A549 (cell line): ENCODE measurements around the gene TSSK3. TPM values are rescaled to one million over a fixed set of nuclear protein-coding genes. Genes with fewer than 3 reads are reported as not detected.

Source experiments
- ATAC-seq, 2 experiments: fragments of 200-7000 bp in 1 of 2; fragments of >200 bp in 1 of 2; cut with Nextera tagmentation in 1 of 2; cut with Tn5 transposase in 1 of 2; 3 replicates each; pipeline versions ENCODE4 v1.8.0 to v1.9.1; 2018 to 2020; ENCODE audit warnings: mild to moderate bottlenecking in 1 of 2, moderate library complexity in 1 of 2
- CTCF ChIA-PET: fragments of 300-600 bp; sonication (Branson Sonifier 250); formaldehyde crosslinking; extraction: SDS; loops from one replicate; lab custom pipeline; 2021; ENCODE audit warnings: antibody characterized with exemption, inconsistent platforms; lab: Yijun Ruan, JAX
- POLR2A ChIA-PET: fragments of 350-600 bp; formaldehyde crosslinking; extraction: SDS; loops from one replicate; lab custom pipeline; 2021; ENCODE audit warnings: antibody characterized with exemption, inconsistent platforms; lab: Yijun Ruan, JAX
- DNase-seq, 2 experiments: peaks; one replicate each; pipeline versions ENCODE4 v3.0.0 to v3.0.0-alpha.2; 2011 to 2016; ENCODE audit warnings: low read depth in 1 of 2, low spot score in 1 of 2
- FAIRE-seq: peaks from 2 replicates; lab custom pipeline; 2011; peaks lifted over from hg19 to GRCh38; lab: Jason Lieb, UNC
- H3K27ac ChIP-seq, 2 experiments: fragments of >200 bp; sonication (Bioruptor Twin); formaldehyde crosslinking; 3 replicates each; pipeline ENCODE4 v1.5.1; 2016 to 2017
- H3K4me1 ChIP-seq: fragments of >200 bp; sonication (Bioruptor Twin); formaldehyde crosslinking; 3 replicates; pipeline ENCODE4 v1.6.1; 2016
- H3K4me2 ChIP-seq: fragments of >200 bp; sonication (Bioruptor Twin); formaldehyde crosslinking; 3 replicates; pipeline ENCODE4 v1.6.1; 2016
- H3K4me3 ChIP-seq: fragments of >200 bp; sonication (Bioruptor Twin); formaldehyde crosslinking; 3 replicates; pipeline ENCODE4 v1.5.1; 2016
- H3K9me3 ChIP-seq: fragments of >200 bp; sonication (Bioruptor Twin); formaldehyde crosslinking; 3 replicates; pipeline ENCODE4 v1.6.1; 2016
- CBX2 ChIP-seq: fragments of 200-600 bp; sonication (generic); IDR thresholded peaks from 2 replicates; pipeline ENCODE4 v1.6.1; 2016; ENCODE audit warnings: low read depth, mild to moderate bottlenecking, borderline replicate concordance
- CBX8 ChIP-seq: fragments of 200-600 bp; sonication (generic); IDR thresholded peaks from 2 replicates; pipeline ENCODE4 v1.6.1; 2016
- EP300 ChIP-seq, 2 experiments: fragments of >200 bp; sonication (Bioruptor Twin); formaldehyde crosslinking; IDR thresholded peaks; 2 replicates in 1 of 2; 3 replicates in 1 of 2; pipeline ENCODE4 v1.6.1; 2016 to 2017
- HDAC2 ChIP-seq: fragments of 200-600 bp; sonication (generic); IDR thresholded peaks from 2 replicates; pipeline ENCODE4 v1.6.1; 2016
- HEYL ChIP-seq: fragments of 250-450 bp; sonication (Bioruptor Pico); IDR thresholded peaks from 2 replicates; pipeline ENCODE4 v1.8.0; 2021; ENCODE audit warnings: mild to moderate bottlenecking, moderate library complexity
- HOXB5 ChIP-seq: fragments of 250-450 bp; sonication (Bioruptor Pico); IDR thresholded peaks from 2 replicates; pipeline ENCODE4 v1.5.0; 2020; ENCODE audit warnings: mild to moderate bottlenecking, moderate library complexity
- JUN ChIP-seq, 2 experiments: fragments of >200 bp; sonication (Bioruptor Twin); formaldehyde crosslinking; IDR thresholded peaks; 2 replicates in 1 of 2; 3 replicates in 1 of 2; pipeline ENCODE4 v1.6.1; 2016 to 2017
- MYC ChIP-seq: IDR thresholded peaks from 2 replicates; pipeline ENCODE4 v1.6.1; 2012; ENCODE audit warnings: mild to moderate bottlenecking, inconsistent platforms, low read length, improper control_type of control experiment, borderline replicate concordance
- TFCP2L1 ChIP-seq: fragments of 250-450 bp; sonication (Bioruptor Pico); IDR thresholded peaks from 2 replicates; pipeline ENCODE4 v1.5.0; 2021; ENCODE audit warnings: mild to moderate bottlenecking
- TP53 ChIP-seq: fragments of 250-450 bp; sonication (Bioruptor Pico); IDR thresholded peaks from 2 replicates; pipeline ENCODE4 v1.5.0; 2021; ENCODE audit warnings: mild to moderate bottlenecking, moderate library complexity
- ZSCAN20 ChIP-seq: fragments of 250-450 bp; sonication (Bioruptor Pico); IDR thresholded peaks from 2 replicates; pipeline ENCODE4 v1.8.0; 2022; ENCODE audit warnings: mild to moderate bottlenecking, moderate library complexity
- WGBS: methylation state at CpG from one replicate; pipeline ENCODE4 v1.1.6; 2017; ENCODE audit errors: missing lambda C conversion rate; 5-methylcytosine and 5-hydroxymethylcytosine counted together
- polyA plus RNA-seq, 4 experiments: library from polyadenylated mRNA; depleted of rRNA in 3 of 4; stranded (reverse); fragments of >200 nt; fragmentation: RNase III in 1 of 4; extraction: RNeasy Plus Mini Kit Qiagen cat#74134 plus additional on column Dnase treatment in 1 of 4; gene quantifications; 2 replicates in 3 of 4; 3 replicates in 1 of 4; pipeline ENCODE4 v1.2.3, GENCODE V29; 2011 to 2017
- TF ChIP-seq, protein P1 (sequence below): IDR thresholded peaks from 2 replicates; pipeline ENCODE4 v1.6.1; 2012
- TF ChIP-seq, protein P2 (sequence below): IDR thresholded peaks from 2 replicates; pipeline ENCODE4 v1.6.1; 2012
- TF ChIP-seq, protein P3 (sequence below): fragments of >200 bp; sonication (Bioruptor Twin); formaldehyde crosslinking; IDR thresholded peaks from 3 replicates; pipeline ENCODE4 v1.6.1; 2016
- TF ChIP-seq, protein P4 (sequence below): fragments of 200-600 bp; sonication (generic); IDR thresholded peaks from 2 replicates; pipeline ENCODE4 v1.6.1; 2016; ENCODE audit warnings: antibody characterized with exemption, mild to moderate bottlenecking, moderate library complexity

The TSSK3 gene
- polyA plus RNA-seq, 2 of the 4 experiments (the other 2 are of a cell fraction), result 0.31 to 0.37 TPM

DNA sequence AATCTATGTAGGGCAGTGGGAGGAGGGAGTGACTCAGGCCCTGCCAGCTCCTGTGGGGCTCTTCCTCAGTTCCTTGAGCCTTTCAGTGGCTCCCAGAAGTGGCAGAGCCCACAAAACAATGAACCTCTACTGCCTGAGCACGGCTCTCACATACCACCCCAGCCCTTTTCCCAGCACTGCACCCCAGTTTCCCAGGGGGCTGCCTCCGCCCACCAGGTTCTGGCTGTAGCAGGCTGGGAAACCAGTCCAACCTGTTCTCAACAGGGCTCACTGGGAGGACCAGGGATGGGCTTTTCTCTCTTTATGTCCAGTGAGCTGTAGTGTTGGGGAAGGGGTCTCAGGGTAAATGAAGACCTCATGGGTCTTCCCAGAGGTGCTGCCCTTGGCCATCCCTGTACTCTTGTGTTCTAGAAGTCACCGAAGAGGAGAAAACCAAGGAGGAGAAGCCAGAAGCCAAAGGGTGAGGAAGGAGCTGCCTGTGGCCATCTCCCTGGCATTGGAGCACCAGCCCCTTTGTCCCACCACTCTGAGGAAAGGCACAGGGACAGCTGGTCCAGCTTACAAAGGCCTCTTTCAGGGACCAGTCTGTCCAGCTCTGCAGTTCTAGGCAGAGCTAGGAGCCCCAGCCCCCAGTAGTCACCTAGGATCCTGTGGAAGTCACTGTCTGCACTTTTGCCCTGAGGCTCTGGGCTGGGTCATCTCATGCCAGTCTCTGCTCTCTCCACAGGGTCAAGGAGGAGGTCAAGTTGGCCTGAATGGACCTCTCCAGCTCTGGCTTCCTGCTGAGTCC lies 29.9 kb upstream of the TSSK3 start:
- POLR2A ChIA-PET, result interaction anchor here (1.1 to 2.0 kb wide), 2 partner anchors 11 to 153 kb away, joined by 3 to 7 read pairs; partner anchors contain the start of gene TXLNA
- ATAC-seq, result no peak
- H3K4me3 ChIP-seq, result no peak overlapping the region
- H3K9me3 ChIP-seq, result no peaks in the 10 kb centered on the region
- FAIRE-seq, result no peak
- WGBS, result 100% methylated on average over 3 of the region's 3 CpGs
- no peak for DNase-seq
- H3K4me1 ChIP-seq, result peaks cover 33% of the 10 kb centered on the region
- peak overlapping the region; percentile 96 for H3K4me2 ChIP-seq
- CTCF ChIA-PET, result interaction anchor here (0.8 to 5.3 kb wide), 6 partner anchors 9 to 117 kb away, joined by 3 to 20 read pairs (median 3); no protein-coding TSS in a partner anchor
- H3K27ac ChIP-seq, result peak overlapping the region; percentile 14 to 45; a peak in 3 of 6 replicates
- no peak for TF ChIP-seq HEYL (CRISPR knock-in tag)
- TF ChIP-seq, protein P1, sequence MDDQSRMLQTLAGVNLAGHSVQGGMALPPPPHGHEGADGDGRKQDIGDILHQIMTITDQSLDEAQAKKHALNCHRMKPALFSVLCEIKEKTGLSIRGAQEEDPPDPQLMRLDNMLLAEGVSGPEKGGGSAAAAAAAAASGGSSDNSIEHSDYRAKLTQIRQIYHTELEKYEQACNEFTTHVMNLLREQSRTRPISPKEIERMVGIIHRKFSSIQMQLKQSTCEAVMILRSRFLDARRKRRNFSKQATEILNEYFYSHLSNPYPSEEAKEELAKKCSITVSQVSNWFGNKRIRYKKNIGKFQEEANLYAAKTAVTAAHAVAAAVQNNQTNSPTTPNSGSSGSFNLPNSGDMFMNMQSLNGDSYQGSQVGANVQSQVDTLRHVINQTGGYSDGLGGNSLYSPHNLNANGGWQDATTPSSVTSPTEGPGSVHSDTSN, result no peak
- no peak for TF ChIP-seq CBX2
- TF ChIP-seq JUN (IDR thresholded peaks at IDR 0.05), result no peak
- no peak for TF ChIP-seq EP300 (IDR thresholded peaks at IDR 0.05)
- TF ChIP-seq, protein P2, sequence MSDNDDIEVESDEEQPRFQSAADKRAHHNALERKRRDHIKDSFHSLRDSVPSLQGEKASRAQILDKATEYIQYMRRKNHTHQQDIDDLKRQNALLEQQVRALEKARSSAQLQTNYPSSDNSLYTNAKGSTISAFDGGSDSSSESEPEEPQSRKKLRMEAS, result no peak
- no peak for TF ChIP-seq MYC
- TF ChIP-seq, protein P3, sequence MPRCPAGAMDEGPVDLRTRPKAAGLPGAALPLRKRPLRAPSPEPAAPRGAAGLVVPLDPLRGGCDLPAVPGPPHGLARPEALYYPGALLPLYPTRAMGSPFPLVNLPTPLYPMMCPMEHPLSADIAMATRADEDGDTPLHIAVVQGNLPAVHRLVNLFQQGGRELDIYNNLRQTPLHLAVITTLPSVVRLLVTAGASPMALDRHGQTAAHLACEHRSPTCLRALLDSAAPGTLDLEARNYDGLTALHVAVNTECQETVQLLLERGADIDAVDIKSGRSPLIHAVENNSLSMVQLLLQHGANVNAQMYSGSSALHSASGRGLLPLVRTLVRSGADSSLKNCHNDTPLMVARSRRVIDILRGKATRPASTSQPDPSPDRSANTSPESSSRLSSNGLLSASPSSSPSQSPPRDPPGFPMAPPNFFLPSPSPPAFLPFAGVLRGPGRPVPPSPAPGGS, result no peak

DNA sequence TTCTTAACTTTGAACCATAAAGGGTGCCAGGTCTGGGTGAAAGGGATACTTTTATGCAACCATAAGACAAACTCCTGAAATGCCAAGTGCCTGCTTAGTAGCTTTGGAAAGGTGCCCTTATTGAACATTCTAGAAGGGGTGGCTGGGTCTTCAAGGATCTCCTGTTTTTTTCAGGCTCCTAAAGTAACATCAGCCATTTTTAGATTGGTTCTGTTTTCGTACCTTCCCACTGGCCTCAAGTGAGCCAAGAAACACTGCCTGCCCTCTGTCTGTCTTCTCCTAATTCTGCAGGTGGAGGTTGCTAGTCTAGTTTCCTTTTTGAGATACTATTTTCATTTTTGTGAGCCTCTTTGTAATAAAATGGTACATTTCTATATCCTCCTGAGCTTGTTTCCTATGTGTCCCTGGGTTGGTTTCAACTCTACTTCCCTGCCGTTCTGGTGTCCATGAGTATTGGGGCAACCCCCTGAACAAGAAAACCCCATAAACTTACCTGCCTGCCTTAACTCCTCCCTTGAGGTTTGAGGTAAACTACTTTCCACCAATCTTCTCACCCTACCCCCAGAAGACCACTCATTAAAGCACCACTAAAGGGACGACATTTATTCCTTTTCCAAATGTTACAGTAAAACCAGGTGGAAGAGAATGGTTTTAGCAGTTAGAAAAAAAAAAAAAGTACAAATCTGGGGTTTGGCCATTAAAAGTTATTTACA lies 28.9 kb upstream of the TSSK3 start:
- H3K27ac ChIP-seq, result no peak overlapping the region; a peak in 1 of 6 replicates
- TF ChIP-seq HOXB5, result no peak
- TF ChIP-seq TFCP2L1 (CRISPR knock-in tag), result no peak
- no peak for TF ChIP-seq ZSCAN20
- no peak for TF ChIP-seq TP53 (CRISPR knock-in tag)
- TF ChIP-seq, protein P3, result no peak
- no peak for TF ChIP-seq HDAC2
- no peak for TF ChIP-seq CBX8
- TF ChIP-seq, protein P4, sequence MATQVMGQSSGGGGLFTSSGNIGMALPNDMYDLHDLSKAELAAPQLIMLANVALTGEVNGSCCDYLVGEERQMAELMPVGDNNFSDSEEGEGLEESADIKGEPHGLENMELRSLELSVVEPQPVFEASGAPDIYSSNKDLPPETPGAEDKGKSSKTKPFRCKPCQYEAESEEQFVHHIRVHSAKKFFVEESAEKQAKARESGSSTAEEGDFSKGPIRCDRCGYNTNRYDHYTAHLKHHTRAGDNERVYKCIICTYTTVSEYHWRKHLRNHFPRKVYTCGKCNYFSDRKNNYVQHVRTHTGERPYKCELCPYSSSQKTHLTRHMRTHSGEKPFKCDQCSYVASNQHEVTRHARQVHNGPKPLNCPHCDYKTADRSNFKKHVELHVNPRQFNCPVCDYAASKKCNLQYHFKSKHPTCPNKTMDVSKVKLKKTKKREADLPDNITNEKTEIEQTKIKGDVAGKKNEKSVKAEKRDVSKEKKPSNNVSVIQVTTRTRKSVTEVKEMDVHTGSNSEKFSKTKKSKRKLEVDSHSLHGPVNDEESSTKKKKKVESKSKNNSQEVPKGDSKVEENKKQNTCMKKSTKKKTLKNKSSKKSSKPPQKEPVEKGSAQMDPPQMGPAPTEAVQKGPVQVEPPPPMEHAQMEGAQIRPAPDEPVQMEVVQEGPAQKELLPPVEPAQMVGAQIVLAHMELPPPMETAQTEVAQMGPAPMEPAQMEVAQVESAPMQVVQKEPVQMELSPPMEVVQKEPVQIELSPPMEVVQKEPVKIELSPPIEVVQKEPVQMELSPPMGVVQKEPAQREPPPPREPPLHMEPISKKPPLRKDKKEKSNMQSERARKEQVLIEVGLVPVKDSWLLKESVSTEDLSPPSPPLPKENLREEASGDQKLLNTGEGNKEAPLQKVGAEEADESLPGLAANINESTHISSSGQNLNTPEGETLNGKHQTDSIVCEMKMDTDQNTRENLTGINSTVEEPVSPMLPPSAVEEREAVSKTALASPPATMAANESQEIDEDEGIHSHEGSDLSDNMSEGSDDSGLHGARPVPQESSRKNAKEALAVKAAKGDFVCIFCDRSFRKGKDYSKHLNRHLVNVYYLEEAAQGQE, result no peak
- no peak for FAIRE-seq
- POLR2A ChIA-PET, result interaction anchor here (1.1 kb wide), 1 partner anchor 154 kb away, joined by 3 read pairs; the partner anchor contains the start of gene TXLNA
- WGBS, result 89% methylated on average over 3 of the region's 3 CpGs
- H3K4me3 ChIP-seq, result no peak overlapping the region
- CTCF ChIA-PET, result interaction anchor here (1.1 to 5.3 kb wide), 4 partner anchors 10 to 118 kb away, joined by 3 to 20 read pairs (median 4); no protein-coding TSS in a partner anchor
- no peak for DNase-seq
- ATAC-seq, result no peak
- no peaks in the 10 kb centered on the region for H3K9me3 ChIP-seq
- peaks cover 33% of the 10 kb centered on the region for H3K4me1 ChIP-seq
- peak overlapping the region; percentile 96 for H3K4me2 ChIP-seq
